Measurements from ENCODE around the gene FAM13A.

Gene FAM13A

GRCh38 chr4:88706574-88706973 lies 350.4 kb downstream of the FAM13A start:
- peak overlapping the region; percentile 55 for H3K27ac ChIP-seq
- TF ChIP-seq CTCF (conservative IDR thresholded peaks at IDR 0.05): peak; percentile 89

GRCh38 chr4:88705805-88706492 lies 351.0 kb downstream of the FAM13A start:
- no peak for TF ChIP-seq CTCF (conservative IDR thresholded peaks at IDR 0.05)
- peak overlapping the region; percentile 55; the same call in 1 of the 2 replicates for H3K27ac ChIP-seq

GRCh38 chr4:88705223-88705622 lies 351.8 kb downstream of the FAM13A start:
- no peak for TF ChIP-seq CTCF (conservative IDR thresholded peaks at IDR 0.05)
- no peak overlapping the region for H3K27ac ChIP-seq

GRCh38 chr4:88702782-88703181 lies 354.2 kb downstream of the FAM13A start:
- no peak overlapping the region for H3K27ac ChIP-seq
- TF ChIP-seq CTCF (conservative IDR thresholded peaks at IDR 0.05): no peak

- no peak overlapping the region for H3K27ac ChIP-seq
- no peak for TF ChIP-seq CTCF (conservative IDR thresholded peaks at IDR 0.05)
These were observed 358.5 kb downstream of the FAM13A start for GRCh38 chr4:88698519-88698918.

- no peak for TF ChIP-seq CTCF (conservative IDR thresholded peaks at IDR 0.05)
- peak within 1 kb of the TSS; percentile 39; the same call in 1 of the 2 replicates for H3K27ac ChIP-seq
These were observed 359.2 kb downstream of the FAM13A start, which contains the start of gene NAP1L5 for GRCh38 chr4:88697588-88698329. Gene NAP1L5 (minus strand): TSS chr4:88697829. CDS start chr4:88697754, 75 bp downstream.

- H3K27ac ChIP-seq: peak overlapping the region; percentile 39; the same call in 1 of the 2 replicates
- TF ChIP-seq CTCF (conservative IDR thresholded peaks at IDR 0.05): no peak
These were observed 359.8 kb downstream of the FAM13A start for GRCh38 chr4:88697141-88697540.
